K562 (cell line): ENCODE data around the gene NOL12. TPM values are rescaled to one million over a fixed set of nuclear protein-coding genes. Genes with fewer than 3 reads are reported as not detected.

ENCODE experiments used
- ATAC-seq: fragments of 200-7000 bp; cut with Tn5 transposase; 3 replicates; pipeline ENCODE4 v1.9.1; 2020; ENCODE audit warnings: moderate library complexity
- BruUV-seq: library from RNA; stranded (reverse); fragments of 400-500 nt; replicated peaks from 2 replicates; lab custom pipeline; 2021; lab: Mats Ljungman, UMichigan
- CTCF ChIA-PET: fragments of 300-600 bp; formaldehyde crosslinking; extraction: SDS; loops from one replicate; lab custom pipeline; 2021; ENCODE audit warnings: low intra/inter-chr PET ratio; lab: Yijun Ruan, JAX
- POLR2A ChIA-PET: fragments of 300-600, 350-650 bp; sonication (Branson Sonifier 250); formaldehyde crosslinking; extraction: SDS; loops from one replicate; lab custom pipeline; 2021; ENCODE audit warnings: antibody characterized with exemption, inconsistent platforms; lab: Yijun Ruan, JAX
- DNase-seq, 4 experiments: peaks; one replicate each; pipeline versions ENCODE4 v3.0.0 to v3.0.0-alpha.2; 2011 to 2018; ENCODE audit warnings: low spot score in 3 of 4, mixed read lengths in 3 of 4; ENCODE audit errors: extremely low read depth in 1 of 4
- FAIRE-seq: peaks from 2 replicates; lab custom pipeline; 2011; peaks lifted over from hg19 to GRCh38; lab: Jason Lieb, UNC
- H2AFZ ChIP-seq: 2 replicates; pipeline ENCODE4 v1.6.0; 2011; ENCODE audit warnings: low read depth, low read length, control low read depth, inconsistent platforms
- H3K27ac ChIP-seq: fragments of 200-600 bp; 3 replicates; pipeline ENCODE4 v1.8.0; 2011; ENCODE audit warnings: low read depth, mild to moderate bottlenecking, control low read depth, inconsistent platforms, low read length, moderate library complexity, mixed read lengths; ENCODE audit errors: extremely low read depth
- H3K27me3 ChIP-seq, 2 experiments: fragments of 300-600 bp in 1 of 2; 2 replicates in 1 of 2; 3 replicates in 1 of 2; pipeline versions ENCODE4 v1.6.0 to v1.8.0; 2011; ENCODE audit warnings: inconsistent platforms in 2 of 2, low read length in 2 of 2, mild to moderate bottlenecking in 1 of 2, mixed read lengths in 1 of 2, moderate library complexity in 1 of 2; ENCODE audit not compliant: control insufficient read depth in 2 of 2, insufficient read depth in 2 of 2
- H3K36me3 ChIP-seq: fragments of 300-600 bp; 3 replicates; pipeline ENCODE4 v1.8.0; 2011; ENCODE audit warnings: mild to moderate bottlenecking, low read length, inconsistent platforms; ENCODE audit not compliant: control insufficient read depth, insufficient read depth
- H3K4me1 ChIP-seq, 2 experiments: fragments of 200-600 bp in 1 of 2; replicated peaks in 1 of 2; 2 replicates in 1 of 2; 3 replicates in 1 of 2; pipeline versions ENCODE4 v1.5.1 to v1.8.0; 2011; ENCODE audit warnings: inconsistent platforms in 2 of 2, low read length in 2 of 2, mild to moderate bottlenecking in 1 of 2, mixed read lengths in 1 of 2, moderate library complexity in 1 of 2; ENCODE audit not compliant: control insufficient read depth in 2 of 2, insufficient read depth in 2 of 2
- H3K4me2 ChIP-seq: 2 replicates; pipeline ENCODE4 v1.6.1; 2011; ENCODE audit warnings: low read length, control low read depth, inconsistent platforms, mixed read lengths; ENCODE audit not compliant: insufficient read depth
- H3K4me3 ChIP-seq: fragments of 200-600 bp; sonication (generic), shearing (Covaris generic); 2 replicates; pipeline ENCODE4 v1.5.1; 2016; ENCODE audit warnings: control low read depth, inconsistent platforms
- H3K79me2 ChIP-seq: fragments of 200-600 bp; 3 replicates; pipeline ENCODE4 v1.8.0; 2011; ENCODE audit warnings: low read length, inconsistent platforms; ENCODE audit not compliant: control insufficient read depth, insufficient read depth
- H3K9ac ChIP-seq, 2 experiments: 2 replicates each; pipeline versions ENCODE4 v1.6.0 to v1.6.1; 2011; ENCODE audit warnings: low read depth in 2 of 2, low read length in 2 of 2, control low read depth in 1 of 2, inconsistent platforms in 1 of 2, mild to moderate bottlenecking in 1 of 2, mixed read lengths in 1 of 2; ENCODE audit not compliant: insufficient read depth in 1 of 2
- H3K9me1 ChIP-seq: one replicate; pipeline ENCODE4 v1.6.0; 2011; ENCODE audit warnings: inconsistent platforms, mild to moderate bottlenecking, low read length, moderate library complexity; ENCODE audit not compliant: control insufficient read depth, insufficient read depth
- H3K9me3 ChIP-seq: replicated peaks from 2 replicates; pipeline ENCODE4 v1.5.1; 2011; ENCODE audit warnings: low read depth, low read length, inconsistent platforms; ENCODE audit not compliant: control insufficient read depth, insufficient read depth
- H4K20me1 ChIP-seq: replicated peaks from 2 replicates; pipeline ENCODE4 v1.6.1; 2011; ENCODE audit warnings: low read length, inconsistent platforms, mixed read lengths; ENCODE audit not compliant: control insufficient read depth, insufficient read depth
- CBX2 ChIP-seq: fragments of 200-600 bp; sonication (generic); IDR thresholded peaks from one replicate; pipeline ENCODE4 v1.6.1; 2012; ENCODE audit warnings: mild to moderate bottlenecking, low read length, inconsistent platforms; ENCODE audit not compliant: insufficient read depth, poor library complexity, severe bottlenecking
- CSDE1 ChIP-seq, 2 experiments: fragments of 450-650 bp; IDR thresholded peaks; 2 replicates each; pipeline ENCODE4 v1.6.1; 2016; ENCODE audit warnings: mild to moderate bottlenecking in 1 of 2
- E2F3 ChIP-seq: fragments of 250-450 bp; sonication (Bioruptor Pico); IDR thresholded peaks from 2 replicates; pipeline ENCODE4 v1.4.0; 2020; ENCODE audit warnings: mild to moderate bottlenecking
- HDAC6 ChIP-seq: IDR thresholded peaks from 2 replicates; pipeline ENCODE4 v1.6.1; 2012; ENCODE audit warnings: low read depth, mild to moderate bottlenecking, control low read depth, inconsistent platforms, low read length, moderate library complexity
- LARP7 ChIP-seq: fragments of 450-650 bp; IDR thresholded peaks from 2 replicates; pipeline ENCODE4 v1.6.1; 2016
- NCOA6 ChIP-seq: fragments of 450-650 bp; IDR thresholded peaks from 2 replicates; pipeline ENCODE4 v1.6.1; 2017; ENCODE audit warnings: mild to moderate bottlenecking
- RBM15 ChIP-seq: fragments of 200-400 bp; formaldehyde crosslinking; IDR thresholded peaks from 2 replicates; pipeline ENCODE4 v1.6.1; 2018; ENCODE audit warnings: mild to moderate bottlenecking, low read length, moderate library complexity; ENCODE audit not compliant: insufficient read depth
- WGBS: fragments of 100-300 bp; shearing (Covaris generic); methylation state at CpG from one replicate; pipeline ENCODE4 v1.1.6; 2016; ENCODE audit warnings: low coverage, mixed read lengths; ENCODE audit not compliant: insufficient coverage; ENCODE audit errors: missing lambda C conversion rate; 5-methylcytosine and 5-hydroxymethylcytosine counted together
- in situ Hi-C: fragments of 300-500 bp; cut with MboI; formaldehyde crosslinking; loops from 4 replicates; pipeline ENCODE4 v1.15.0; 2018; ENCODE audit warnings: inconsistent platforms, mixed read lengths
- intact Hi-C: fragments of 100-400 bp; cut with micrococcal nuclease; formaldehyde crosslinking; loops from 2 replicates; pipeline ENCODE4 v1.14.2; 2022
- polyA plus RNA-seq, 8 experiments: library from polyadenylated mRNA; depleted of rRNA in 4 of 8; stranded (reverse) in 5 of 8; unstranded in 3 of 8; fragments of >200 nt; fragmentation: Nextera tagmentation in 2 of 8; fragmentation: Illumina TruSeq in 1 of 8; extraction: Ambion mirVana in 2 of 8; extraction: Trizol in 1 of 8; gene quantifications; 2 replicates each; pipeline versions ENCODE4 v1.2.1 to v1.2.3, GENCODE V29; 2011 to 2014; ENCODE audit warnings: inconsistent platforms in 1 of 8, missing spikeins in 1 of 8
- total RNA-seq, 7 experiments: library from RNA; depleted of rRNA in 6 of 7; stranded (reverse); fragments of >200 nt in 6 of 7; fragmentation: Illumina TruSeq in 2 of 7; extraction: Trizol in 2 of 7; gene quantifications; 2 replicates each; pipeline versions ENCODE4 v1.2.1 to v1.2.3, GENCODE V29; 2011 to 2021; ENCODE audit warnings: low replicate concordance in 1 of 7
- TF ChIP-seq, protein P1 (sequence below): fragments of 250-450 bp; sonication (Bioruptor Pico); IDR thresholded peaks from 2 replicates; pipeline ENCODE4 v1.4.0; 2020; ENCODE audit warnings: mild to moderate bottlenecking, moderate library complexity, borderline replicate concordance
- TF ChIP-seq, protein P2 (sequence below): fragments of 450-650 bp; formaldehyde crosslinking; conservative IDR thresholded peaks from 2 replicates; pipeline ENCODE4 v1.4.0; 2022; ENCODE audit warnings: mild to moderate bottlenecking, missing genetic modification characterization

Gene NOL12
- total and polyA plus RNA-seq, 9 of the 15 experiments (the other 6 are each of a cell fraction or from before 2014, with no cell fraction given) = 2.8 to 40.9 (median 28.5) TPM

DNA sequence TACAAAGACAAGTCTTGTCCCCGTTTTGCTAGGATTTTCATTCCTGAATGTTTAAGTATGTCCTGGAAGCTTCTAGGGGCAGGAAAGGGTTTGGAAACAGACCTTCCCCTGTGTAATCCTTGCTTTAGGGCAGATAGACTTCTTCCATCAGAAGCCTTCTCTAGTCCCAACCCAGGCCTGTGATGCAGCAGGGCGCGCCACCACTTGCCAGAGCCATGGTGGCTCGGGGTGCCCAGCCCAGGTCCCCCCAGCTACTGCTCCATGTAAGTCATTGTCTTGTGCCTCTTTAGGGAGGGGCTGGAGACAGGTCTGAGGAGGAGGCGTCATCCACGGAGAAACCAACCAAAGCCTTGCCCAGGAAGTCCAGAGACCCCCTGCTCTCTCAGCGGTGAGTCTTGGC is 4.3 kb downstream of the NOL12 start:
- no peak for FAIRE-seq
- peaks cover 52% of the 10 kb centered on the region; the same call in 2 of the 3 replicates for H3K36me3 ChIP-seq

DNA sequence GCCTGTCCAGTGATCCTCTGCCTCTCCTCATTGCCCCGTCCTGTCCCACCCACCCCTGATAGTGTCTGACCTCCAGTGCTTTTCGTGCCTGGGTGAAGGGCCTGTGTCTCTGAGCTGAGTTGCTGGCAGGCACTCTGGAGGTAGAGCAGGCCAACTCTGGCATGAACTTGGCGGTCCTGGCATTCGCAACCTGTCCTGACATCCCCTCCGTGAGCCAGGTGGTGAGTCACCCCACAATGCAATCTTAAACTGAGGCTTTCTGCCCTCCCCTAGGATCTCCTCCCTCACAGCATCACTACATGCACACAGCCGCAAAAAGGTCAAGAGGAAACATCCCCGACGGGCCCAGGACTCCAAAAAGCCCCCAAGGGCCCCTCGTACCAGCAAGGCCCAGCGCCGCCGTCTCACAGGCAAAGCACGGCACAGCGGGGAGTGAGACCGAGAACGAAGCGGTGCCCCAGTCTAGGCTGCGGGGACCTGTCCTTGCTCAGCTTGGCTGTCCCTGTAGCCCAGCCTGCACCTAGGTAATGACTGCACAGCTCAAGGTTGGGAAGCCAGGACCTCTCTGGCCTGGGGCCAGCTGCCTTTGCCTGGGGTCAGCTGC is 4.9 kb downstream of the NOL12 start:
- Histone ChIP-seq H3K4me2 (no peak overlapping the region), H3K36me3 (peaks cover 52% of the 10 kb centered on the region; the same call in 2 of the 3 replicates), H2AFZ (no peak overlapping the region), H3K9me1 (no peaks in the 10 kb centered on the region), H3K27ac (no peak overlapping the region), H3K79me2 (peaks cover 14% of the 10 kb centered on the region), H3K9me3 (no peaks in the 10 kb centered on the region), H4K20me1 (no peaks in the 10 kb centered on the region), H3K4me1 (peaks cover 3 to 16% of the 10 kb centered on the region in 2 experiments; a peak in 3 of 5 replicates), H3K9ac (no peak overlapping the region), H3K27me3 (no peaks in the 10 kb centered on the region), H3K4me3 (no peak overlapping the region)
- CTCF ChIA-PET = no interaction called here
- no peak for ATAC-seq
- POLR2A ChIA-PET = interaction anchor here (0.6 kb wide), 1 partner anchor 33 kb away, joined by 3 read pairs; the partner anchor contains the start of gene PDXP
- BruUV-seq = no TSS peak
- WGBS = 95% methylated on average over 6 of the region's 18 CpGs
- in situ Hi-C loops = no loop called here
- FAIRE-seq = no peak
- no peak for DNase-seq
- intact Hi-C loops = no loop called here
- no peak for TF ChIP-seq E2F3 (CRISPR knock-in tag)
- no peak for TF ChIP-seq NCOA6
- TF ChIP-seq LARP7 = no peak
- TF ChIP-seq, protein P1, sequence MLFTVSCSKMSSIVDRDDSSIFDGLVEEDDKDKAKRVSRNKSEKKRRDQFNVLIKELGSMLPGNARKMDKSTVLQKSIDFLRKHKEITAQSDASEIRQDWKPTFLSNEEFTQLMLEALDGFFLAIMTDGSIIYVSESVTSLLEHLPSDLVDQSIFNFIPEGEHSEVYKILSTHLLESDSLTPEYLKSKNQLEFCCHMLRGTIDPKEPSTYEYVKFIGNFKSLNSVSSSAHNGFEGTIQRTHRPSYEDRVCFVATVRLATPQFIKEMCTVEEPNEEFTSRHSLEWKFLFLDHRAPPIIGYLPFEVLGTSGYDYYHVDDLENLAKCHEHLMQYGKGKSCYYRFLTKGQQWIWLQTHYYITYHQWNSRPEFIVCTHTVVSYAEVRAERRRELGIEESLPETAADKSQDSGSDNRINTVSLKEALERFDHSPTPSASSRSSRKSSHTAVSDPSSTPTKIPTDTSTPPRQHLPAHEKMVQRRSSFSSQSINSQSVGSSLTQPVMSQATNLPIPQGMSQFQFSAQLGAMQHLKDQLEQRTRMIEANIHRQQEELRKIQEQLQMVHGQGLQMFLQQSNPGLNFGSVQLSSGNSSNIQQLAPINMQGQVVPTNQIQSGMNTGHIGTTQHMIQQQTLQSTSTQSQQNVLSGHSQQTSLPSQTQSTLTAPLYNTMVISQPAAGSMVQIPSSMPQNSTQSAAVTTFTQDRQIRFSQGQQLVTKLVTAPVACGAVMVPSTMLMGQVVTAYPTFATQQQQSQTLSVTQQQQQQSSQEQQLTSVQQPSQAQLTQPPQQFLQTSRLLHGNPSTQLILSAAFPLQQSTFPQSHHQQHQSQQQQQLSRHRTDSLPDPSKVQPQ = no peak
- TF ChIP-seq CBX2 = no peak
- TF ChIP-seq RBM15 = no peak
- TF ChIP-seq, protein P2, sequence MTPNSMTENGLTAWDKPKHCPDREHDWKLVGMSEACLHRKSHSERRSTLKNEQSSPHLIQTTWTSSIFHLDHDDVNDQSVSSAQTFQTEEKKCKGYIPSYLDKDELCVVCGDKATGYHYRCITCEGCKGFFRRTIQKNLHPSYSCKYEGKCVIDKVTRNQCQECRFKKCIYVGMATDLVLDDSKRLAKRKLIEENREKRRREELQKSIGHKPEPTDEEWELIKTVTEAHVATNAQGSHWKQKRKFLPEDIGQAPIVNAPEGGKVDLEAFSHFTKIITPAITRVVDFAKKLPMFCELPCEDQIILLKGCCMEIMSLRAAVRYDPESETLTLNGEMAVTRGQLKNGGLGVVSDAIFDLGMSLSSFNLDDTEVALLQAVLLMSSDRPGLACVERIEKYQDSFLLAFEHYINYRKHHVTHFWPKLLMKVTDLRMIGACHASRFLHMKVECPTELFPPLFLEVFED (CRISPR knock-in tag) = no peak
- TF ChIP-seq HDAC6 = no peak

More for the DNA sequence above, 4.3 kb downstream of the NOL12 start:
- intact Hi-C loops (no loop called here), in situ Hi-C loops (no loop called here)
- ChIA-PET CTCF (no interaction called here), POLR2A (no interaction called here)
- no peak overlapping the region for H3K9ac ChIP-seq
- no peaks in the 10 kb centered on the region for H4K20me1 ChIP-seq
- H3K27me3 ChIP-seq = no peaks in the 10 kb centered on the region
- no peak overlapping the region for H2AFZ ChIP-seq
- no peaks in the 10 kb centered on the region for H3K9me3 ChIP-seq
- no peak overlapping the region for H3K27ac ChIP-seq
- BruUV-seq = no TSS peak
- TF ChIP-seq CSDE1 (IDR thresholded peaks at IDR 0.05) = no peak
- TF ChIP-seq, all 486 proteins: peak for 0
- Histone ChIP-seq H3K9me1 (no peaks in the 10 kb centered on the region), H3K79me2 (peaks cover 14% of the 10 kb centered on the region), H3K4me3 (no peak overlapping the region), H3K4me1 (peaks cover 3 to 18% of the 10 kb centered on the region in 2 experiments; a peak in 3 of 5 replicates), H3K4me2 (no peak overlapping the region)
- ATAC-seq (no peak), DNase-seq (no peak)
- 93% methylated on average over 7 of the region's 7 CpGs for WGBS
